Body of pancreas (tissue), 4 donors: ENCODE measurements around the gene MRPL45. TPM values are rescaled to one million over a fixed set of nuclear protein-coding genes. Genes with fewer than 3 reads are reported as not detected.

Experiments used
- ATAC-seq: fragments of 150-250 bp; one replicate; pipeline ENCODE4 v1.9.1; 2016
- DNase-seq, 4 donors: peaks; one replicate each; pipeline ENCODE4 v3.0.0-alpha.2; 2019
- H3K27ac ChIP-seq, 4 donors: fragments of 200-600 bp; sonication (generic); 1 replicate in 3 of 4; 2 replicates in 1 of 4; pipeline versions ENCODE4 v1.5.1 to v1.6.1; 2016 to 2019; ENCODE audit warnings: mild to moderate bottlenecking in 1 of 4, mixed read lengths in 1 of 4, moderate library complexity in 1 of 4
- H3K27me3 ChIP-seq, 2 donors: fragments of 200-600 bp; sonication (generic); one replicate each; pipeline ENCODE4 v1.6.0; 2016; ENCODE audit warnings: mild to moderate bottlenecking in 1 of 2
- H3K36me3 ChIP-seq, 2 donors: fragments of 200-600 bp; sonication (generic); replicated peaks in 1 of 2; 2 replicates each; pipeline ENCODE4 v1.5.1; 2016; ENCODE audit warnings: low read depth in 2 of 2; ENCODE audit not compliant: insufficient read depth in 1 of 2
- H3K4me1 ChIP-seq: fragments of 200-600 bp; sonication (generic); one replicate; pipeline ENCODE4 v1.6.0; 2016
- H3K4me3 ChIP-seq, 2 donors: fragments of 200-600 bp; sonication (generic); 1 replicate in 1 of 2; 2 replicates in 1 of 2; pipeline ENCODE4 v1.5.1; 2016 to 2019
- H3K9me3 ChIP-seq, 3 donors: fragments of 200-600 bp; sonication (generic); 1 replicate in 2 of 3; 2 replicates in 1 of 3; pipeline ENCODE4 v1.5.1; 2016
- POLR2A ChIP-seq, 3 donors: fragments of 450-650 bp; IDR thresholded peaks; one replicate each; pipeline ENCODE4 v1.6.1; 2016; ENCODE audit warnings: antibody characterized with exemption in 3 of 3, mild to moderate bottlenecking in 2 of 3
- WGBS, 2 donors: methylation state at CpG; one replicate each; pipeline ENCODE4 v1.1.5; 2017; 5-methylcytosine and 5-hydroxymethylcytosine counted together
- intact Hi-C: fragments of 100-400 bp; cut with DNase I; formaldehyde crosslinking; loops from one replicate; pipeline ENCODE4 v1.15.1; 2023
- total RNA-seq, 2 donors: library from RNA; depleted of rRNA; stranded (reverse); fragments of >200 nt; gene quantifications; one replicate each; pipeline ENCODE4 v1.1.0, GENCODE V29; 2016
- TF ChIP-seq, protein P1 (sequence below), 7 experiments: fragments of 450-650 bp in 4 of 7; fragments of 200-600 bp in 3 of 7; sonication (generic) in 3 of 7; IDR thresholded peaks; one replicate each; pipeline ENCODE4 v1.5.1; 2016 to 2019; ENCODE audit warnings: antibody characterized with exemption in 7 of 7

Gene MRPL45
- total RNA-seq, 2 donors from 2014 or later = 17.9 to 24.7 TPM

DNA sequence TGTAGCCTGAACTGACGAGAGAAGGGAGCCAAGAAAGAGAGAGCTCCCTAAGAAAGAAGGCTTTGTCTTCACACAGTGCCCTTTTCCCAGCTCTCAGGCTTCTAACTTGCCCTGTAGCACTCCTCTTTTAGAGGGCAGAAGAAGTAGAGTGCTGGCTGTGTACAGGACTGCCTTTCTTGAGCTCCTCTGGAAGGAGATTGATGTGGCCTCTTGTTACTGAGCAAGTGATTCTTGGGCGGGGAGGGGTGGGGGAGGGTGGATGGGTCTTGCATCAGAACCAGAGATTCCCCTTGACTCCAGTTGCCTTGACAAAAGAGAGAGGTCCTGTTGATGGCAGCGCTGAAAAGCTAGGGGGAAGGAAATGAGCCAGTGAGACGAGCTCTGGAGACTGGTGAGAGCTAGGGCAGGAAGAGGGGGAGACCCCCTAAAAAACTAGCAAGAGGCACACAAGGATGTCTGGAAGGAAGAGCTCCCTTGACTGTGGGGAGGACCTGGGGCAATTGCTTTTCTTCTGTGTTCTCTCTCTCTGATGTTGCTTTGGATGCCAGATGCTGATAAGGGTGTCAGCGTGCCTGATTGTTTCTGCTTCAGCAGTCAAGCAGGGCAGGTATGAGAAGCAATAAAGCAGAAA, 28.4 kb downstream of the MRPL45 start:
- Histone ChIP-seq H3K9me3 (no peaks in the 10 kb centered on the region), H3K4me3 (no peak overlapping the region), H3K27me3 (no peaks in the 10 kb centered on the region), H3K4me1 (no peaks in the 10 kb centered on the region), H3K27ac (no peak overlapping the region), H3K36me3 (peaks cover 0 to 2% of the 10 kb centered on the region in 2 donors)
- 38 to 56% methylated on average over 5 of the region's 5 CpGs for WGBS, 2 donors
- no peak for ATAC-seq
- intact Hi-C loops = no loop called here
- DNase-seq = no peak
- no peak for TF ChIP-seq POLR2A (IDR thresholded peaks at IDR 0.05)
- TF ChIP-seq, protein P1, sequence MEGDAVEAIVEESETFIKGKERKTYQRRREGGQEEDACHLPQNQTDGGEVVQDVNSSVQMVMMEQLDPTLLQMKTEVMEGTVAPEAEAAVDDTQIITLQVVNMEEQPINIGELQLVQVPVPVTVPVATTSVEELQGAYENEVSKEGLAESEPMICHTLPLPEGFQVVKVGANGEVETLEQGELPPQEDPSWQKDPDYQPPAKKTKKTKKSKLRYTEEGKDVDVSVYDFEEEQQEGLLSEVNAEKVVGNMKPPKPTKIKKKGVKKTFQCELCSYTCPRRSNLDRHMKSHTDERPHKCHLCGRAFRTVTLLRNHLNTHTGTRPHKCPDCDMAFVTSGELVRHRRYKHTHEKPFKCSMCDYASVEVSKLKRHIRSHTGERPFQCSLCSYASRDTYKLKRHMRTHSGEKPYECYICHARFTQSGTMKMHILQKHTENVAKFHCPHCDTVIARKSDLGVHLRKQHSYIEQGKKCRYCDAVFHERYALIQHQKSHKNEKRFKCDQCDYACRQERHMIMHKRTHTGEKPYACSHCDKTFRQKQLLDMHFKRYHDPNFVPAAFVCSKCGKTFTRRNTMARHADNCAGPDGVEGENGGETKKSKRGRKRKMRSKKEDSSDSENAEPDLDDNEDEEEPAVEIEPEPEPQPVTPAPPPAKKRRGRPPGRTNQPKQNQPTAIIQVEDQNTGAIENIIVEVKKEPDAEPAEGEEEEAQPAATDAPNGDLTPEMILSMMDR (IDR thresholded peaks at IDR 0.05) = no peak

DNA sequence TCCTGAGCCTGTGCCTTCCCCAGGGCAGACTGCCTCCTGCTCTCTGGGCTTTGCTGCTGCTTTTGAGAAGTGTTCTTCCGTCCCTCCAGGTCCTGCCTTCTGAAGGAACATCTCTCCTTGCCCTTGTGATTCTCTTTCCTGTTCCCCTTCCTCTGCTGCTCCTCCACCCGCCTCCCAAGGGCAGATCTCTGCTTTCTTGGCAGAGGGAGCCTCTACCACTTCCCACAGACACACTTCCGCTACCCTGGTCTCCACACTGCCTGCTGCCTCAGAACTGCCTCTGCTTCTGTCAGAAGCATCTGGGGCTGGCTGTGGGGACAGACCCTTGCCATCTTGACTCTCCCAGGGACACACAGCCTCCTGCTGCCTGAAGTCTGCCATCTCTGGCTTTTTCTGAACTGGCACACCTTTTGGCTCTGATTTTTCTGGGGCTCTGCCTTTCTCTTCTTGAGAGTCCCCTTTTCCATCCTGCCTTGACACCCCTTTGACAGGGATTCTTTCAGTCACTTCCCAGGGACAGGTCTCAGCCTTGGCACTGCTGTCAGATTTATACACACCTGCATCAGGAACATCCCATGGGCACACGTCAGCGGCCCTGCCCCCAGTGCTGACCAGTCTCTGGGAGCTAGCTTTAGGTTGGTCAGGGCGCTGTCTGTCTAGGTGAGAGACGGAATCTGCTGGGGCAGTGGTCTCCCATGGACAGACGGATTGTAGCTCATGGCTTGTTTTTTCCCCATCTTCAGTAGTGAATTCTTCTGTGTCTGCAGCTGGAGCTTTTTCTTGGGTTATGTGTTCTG, 30.2 kb downstream of the MRPL45 start:
- Histone ChIP-seq H3K4me3 (no peak overlapping the region), H3K36me3 (no peaks in the 10 kb centered on the region), H3K27ac (no peak overlapping the region), H3K9me3 (no peaks in the 10 kb centered on the region), H3K4me1 (no peaks in the 10 kb centered on the region), H3K27me3 (no peaks in the 10 kb centered on the region)
- peak in 1 of 4 donors; percentile 40 for DNase-seq
- TF ChIP-seq, protein P1 (IDR thresholded peaks at IDR 0.05) = no peak
- peak in 1 of 3 donors; percentile 17 for TF ChIP-seq POLR2A (IDR thresholded peaks at IDR 0.05)
- no peak for ATAC-seq
- WGBS, 2 donors = 45 to 60% methylated on average over 7 to 8 of the region's 8 CpGs
- intact Hi-C loops = no loop called here

DNA sequence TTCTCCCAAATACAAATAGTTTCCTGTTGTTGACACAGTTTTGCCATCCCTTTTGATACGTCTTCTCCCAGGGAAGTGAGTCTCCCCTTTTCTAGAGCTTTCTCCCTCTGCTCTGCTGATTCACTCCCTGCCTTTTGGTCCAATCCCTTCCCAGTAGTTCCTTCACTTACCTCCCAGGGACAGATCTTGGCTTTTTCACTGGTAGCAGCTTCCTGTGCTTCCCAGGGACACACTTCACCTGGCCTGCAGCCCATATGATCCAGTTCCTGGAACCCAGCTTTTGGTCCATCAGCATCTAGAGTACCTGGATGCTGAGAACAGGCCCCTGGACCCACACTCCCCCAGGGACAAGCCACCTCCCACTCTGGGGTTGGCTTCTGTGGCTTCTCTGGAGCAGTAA, 31.0 kb downstream of the MRPL45 start:
- H3K36me3 ChIP-seq = no peaks in the 10 kb centered on the region
- WGBS, 2 donors = 33 to 36% methylated on average over 1 of the region's 1 CpG

GRCh38 chr17:38328620-38329019, 31.7 kb downstream of the MRPL45 start:
- Histone ChIP-seq H3K27me3 (no peaks in the 10 kb centered on the region), H3K36me3 (no peaks in the 10 kb centered on the region), H3K27ac (no peak overlapping the region), H3K4me3 (no peak overlapping the region), H3K4me1 (no peaks in the 10 kb centered on the region), H3K9me3 (no peaks in the 10 kb centered on the region)
- DNase-seq = no peak
- TF ChIP-seq POLR2A (IDR thresholded peaks at IDR 0.05) = no peak
- TF ChIP-seq, protein P1 (IDR thresholded peaks at IDR 0.05) = no peak
- no peak for ATAC-seq
- intact Hi-C loops = no loop called here
- 48 to 49% methylated on average over 7 of the region's 7 CpGs for WGBS, 2 donors

More for the DNA sequence above, 31.0 kb downstream of the MRPL45 start:
- intact Hi-C loops = no loop called here
- Histone ChIP-seq H3K4me1 (no peaks in the 10 kb centered on the region), H3K4me3 (no peak overlapping the region), H3K27ac (no peak overlapping the region), H3K27me3 (no peaks in the 10 kb centered on the region), H3K9me3 (no peaks in the 10 kb centered on the region)
- ATAC-seq = no peak
- no peak for DNase-seq
- TF ChIP-seq POLR2A (IDR thresholded peaks at IDR 0.05) = no peak
- TF ChIP-seq, protein P1 (IDR thresholded peaks at IDR 0.05) = no peak
